Testis (tissue), 3 donors: ENCODE results near the gene IMMP2L. TPM values are rescaled to one million over a fixed set of nuclear protein-coding genes. Genes with fewer than 3 reads are reported as not detected.

Source experiments
- DNase-seq: peaks from one replicate; pipeline ENCODE4 v3.0.0-alpha.2; 2019
- H3K27ac ChIP-seq, 2 donors: fragments of 200-600 bp; sonication (generic); one replicate each; pipeline ENCODE4 v1.5.1; 2019
- H3K27me3 ChIP-seq: fragments of 200-600 bp; sonication (generic); one replicate; pipeline ENCODE4 v1.5.1; 2019
- H3K36me3 ChIP-seq: fragments of 200-600 bp; sonication (generic); one replicate; pipeline ENCODE4 v1.5.1; 2017; ENCODE audit warnings: low read depth; ENCODE audit errors: missing control alignments
- H3K4me1 ChIP-seq: fragments of 200-600 bp; sonication (generic); one replicate; pipeline ENCODE4 v1.5.1; 2019
- H3K4me3 ChIP-seq, 2 donors: fragments of 200-600 bp; sonication (generic); one replicate each; pipeline ENCODE4 v1.5.1; 2017 to 2019
- H3K9me3 ChIP-seq: fragments of 200-600 bp; sonication (generic); one replicate; pipeline ENCODE4 v1.5.1; 2017
- POLR2A ChIP-seq: fragments of 450-650 bp; IDR thresholded peaks from one replicate; pipeline ENCODE4 v1.6.1; 2017; ENCODE audit warnings: antibody characterized with exemption, mild to moderate bottlenecking, moderate library complexity
- WGBS, 2 donors: methylation state at CpG; one replicate each; pipeline ENCODE4 v1.1.5; 2018; 5-methylcytosine and 5-hydroxymethylcytosine counted together
- intact Hi-C: fragments of 100-400 bp; cut with DNase I; formaldehyde crosslinking; loops from one replicate; pipeline ENCODE4 v1.15.1; 2023; ENCODE audit warnings: low total_unique reads
- polyA plus RNA-seq: library from polyadenylated mRNA; stranded (reverse); fragments of 350-450 nt; fragmentation: Illumina TruSeq; extraction: RNeasy Lipid Tissue Mini Kit (QIAGEN cat#74804); gene quantifications from one replicate; pipeline ENCODE4 v1.2.3, GENCODE V29; 2014; ENCODE audit warnings: low read depth, low replicate concordance; ENCODE audit not compliant: insufficient read depth
- total RNA-seq, 2 donors: library from RNA; depleted of rRNA; stranded (reverse); fragments of >200 nt; gene quantifications; one replicate each; pipeline ENCODE4 v1.2.3, GENCODE V29; 2016
- TF ChIP-seq, protein P1 (sequence below), 3 experiments: fragments of 450-650 bp in 2 of 3; fragments of 200-600 bp in 1 of 3; sonication (generic) in 1 of 3; IDR thresholded peaks; one replicate each; pipeline ENCODE4 v1.5.1; 2016 to 2019; ENCODE audit warnings: antibody characterized with exemption in 3 of 3, mild to moderate bottlenecking in 2 of 3, moderate library complexity in 1 of 3

The IMMP2L gene
- total and polyA plus RNA-seq, 3 donors from 2014 or later, result 10.7 to 12.4 (median 11.2) TPM

DNA sequence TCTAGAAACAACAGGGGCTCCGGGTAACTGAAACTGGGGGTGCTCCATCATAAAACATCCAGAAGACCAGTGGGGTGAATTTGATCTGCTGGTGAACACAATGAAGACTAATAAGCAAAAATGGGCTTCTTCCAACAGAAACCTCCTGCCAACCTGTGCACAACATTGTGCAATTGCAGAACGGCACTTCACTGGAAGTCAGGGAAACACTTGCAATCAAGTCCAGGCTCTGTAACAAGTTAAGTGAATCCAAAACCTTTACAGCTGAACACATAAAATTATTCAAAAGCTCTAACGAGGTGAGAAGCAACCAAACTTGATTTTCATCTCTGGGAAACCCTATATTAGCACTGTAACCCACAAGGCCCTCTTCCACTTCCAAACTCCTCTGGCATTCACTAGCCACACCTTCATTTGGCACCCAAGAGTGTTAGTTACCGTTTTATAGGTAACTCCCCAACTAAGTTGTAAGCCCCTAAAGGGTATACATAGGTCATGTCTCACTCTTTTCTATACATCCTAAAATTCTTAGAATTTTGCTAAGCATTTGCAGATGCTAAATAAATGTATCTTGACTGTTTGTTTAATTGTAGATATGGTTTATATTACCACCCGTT, 22.0 kb downstream of the IMMP2L start:
- Histone ChIP-seq H3K27me3 (no peaks in the 10 kb centered on the region), H3K27ac (no peak overlapping the region), H3K36me3 (no peaks in the 10 kb centered on the region), H3K4me1 (no peaks in the 10 kb centered on the region), H3K9me3 (no peaks in the 10 kb centered on the region), H3K4me3 (no peak overlapping the region)
- no peak for DNase-seq
- intact Hi-C loops, result no loop called here
- TF ChIP-seq, protein P1, sequence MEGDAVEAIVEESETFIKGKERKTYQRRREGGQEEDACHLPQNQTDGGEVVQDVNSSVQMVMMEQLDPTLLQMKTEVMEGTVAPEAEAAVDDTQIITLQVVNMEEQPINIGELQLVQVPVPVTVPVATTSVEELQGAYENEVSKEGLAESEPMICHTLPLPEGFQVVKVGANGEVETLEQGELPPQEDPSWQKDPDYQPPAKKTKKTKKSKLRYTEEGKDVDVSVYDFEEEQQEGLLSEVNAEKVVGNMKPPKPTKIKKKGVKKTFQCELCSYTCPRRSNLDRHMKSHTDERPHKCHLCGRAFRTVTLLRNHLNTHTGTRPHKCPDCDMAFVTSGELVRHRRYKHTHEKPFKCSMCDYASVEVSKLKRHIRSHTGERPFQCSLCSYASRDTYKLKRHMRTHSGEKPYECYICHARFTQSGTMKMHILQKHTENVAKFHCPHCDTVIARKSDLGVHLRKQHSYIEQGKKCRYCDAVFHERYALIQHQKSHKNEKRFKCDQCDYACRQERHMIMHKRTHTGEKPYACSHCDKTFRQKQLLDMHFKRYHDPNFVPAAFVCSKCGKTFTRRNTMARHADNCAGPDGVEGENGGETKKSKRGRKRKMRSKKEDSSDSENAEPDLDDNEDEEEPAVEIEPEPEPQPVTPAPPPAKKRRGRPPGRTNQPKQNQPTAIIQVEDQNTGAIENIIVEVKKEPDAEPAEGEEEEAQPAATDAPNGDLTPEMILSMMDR (IDR thresholded peaks at IDR 0.05), result no peak
- TF ChIP-seq POLR2A, result no peak
- 90 to 96% methylated on average over 5 of the region's 5 CpGs for WGBS, 2 donors

DNA sequence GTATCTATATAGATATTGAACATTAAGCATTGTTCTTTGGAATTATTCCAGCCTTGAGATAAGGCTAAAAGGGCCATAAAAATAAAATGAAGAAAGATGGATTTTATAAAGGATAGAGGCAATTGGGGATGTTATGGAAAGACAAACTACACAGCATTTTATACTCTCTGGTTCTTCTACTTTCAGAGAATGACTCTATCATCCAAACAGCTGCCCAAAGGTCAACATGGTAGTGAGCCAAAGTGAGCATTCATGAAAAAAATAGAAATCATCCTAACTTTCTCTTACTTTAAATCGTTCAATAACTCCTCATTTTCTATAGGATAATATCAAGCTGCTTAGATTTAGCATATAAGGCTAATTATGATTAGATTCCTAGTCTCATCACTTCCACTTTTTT, 25.2 kb downstream of the IMMP2L start:
- no peak for DNase-seq
- Histone ChIP-seq H3K9me3 (no peaks in the 10 kb centered on the region), H3K4me1 (no peaks in the 10 kb centered on the region), H3K36me3 (no peaks in the 10 kb centered on the region), H3K27ac (no peak overlapping the region), H3K4me3 (no peak overlapping the region), H3K27me3 (no peaks in the 10 kb centered on the region)
- intact Hi-C loops, result no loop called here
- WGBS, 2 donors, result 67 to 74% methylated on average over 1 of the region's 1 CpG
- no peak for TF ChIP-seq POLR2A
- TF ChIP-seq, protein P1 (IDR thresholded peaks at IDR 0.05), result no peak

DNA sequence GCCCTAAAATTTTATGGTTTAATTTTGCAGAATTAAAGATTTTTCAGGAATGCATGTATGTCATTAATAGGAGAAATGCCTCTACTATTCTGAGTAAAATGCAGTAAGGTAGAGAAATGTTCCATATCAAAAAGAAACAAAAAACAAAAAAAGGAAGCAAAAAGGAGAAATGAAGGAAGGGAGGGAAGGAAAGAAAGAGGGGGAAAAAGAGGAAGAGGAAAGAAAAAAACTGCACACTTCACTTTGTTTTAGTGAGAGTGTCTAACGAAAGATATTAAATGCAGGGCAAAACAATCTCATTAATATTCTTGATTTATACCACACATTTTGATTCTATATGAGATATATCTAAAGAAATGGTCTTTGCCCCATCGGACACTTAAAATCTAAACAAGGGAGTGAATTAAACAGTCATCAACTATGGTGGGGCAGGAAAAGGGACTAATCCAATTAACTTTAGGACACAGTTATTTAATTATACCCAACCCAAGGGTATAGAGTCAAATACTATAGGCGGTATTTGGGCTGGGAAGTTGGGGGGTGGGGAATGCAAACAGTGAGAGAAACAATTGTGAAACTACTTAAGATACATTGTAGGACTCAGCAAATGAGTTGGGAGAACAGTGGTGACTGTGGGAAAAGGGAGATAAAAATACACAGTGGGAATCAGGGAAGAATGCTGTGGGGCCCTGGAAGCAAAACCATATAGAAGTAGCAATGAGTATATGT, 27.0 kb downstream of the IMMP2L start:
- Histone ChIP-seq H3K36me3 (no peaks in the 10 kb centered on the region), H3K27ac (no peak overlapping the region), H3K27me3 (no peaks in the 10 kb centered on the region), H3K4me3 (no peak overlapping the region), H3K9me3 (no peaks in the 10 kb centered on the region), H3K4me1 (no peaks in the 10 kb centered on the region)
- DNase-seq, result no peak
- no peak for TF ChIP-seq POLR2A
- TF ChIP-seq, protein P1 (IDR thresholded peaks at IDR 0.05), result no peak
- 80 to 85% methylated on average over 3 of the region's 3 CpGs for WGBS, 2 donors
- intact Hi-C loops, result no loop called here

DNA sequence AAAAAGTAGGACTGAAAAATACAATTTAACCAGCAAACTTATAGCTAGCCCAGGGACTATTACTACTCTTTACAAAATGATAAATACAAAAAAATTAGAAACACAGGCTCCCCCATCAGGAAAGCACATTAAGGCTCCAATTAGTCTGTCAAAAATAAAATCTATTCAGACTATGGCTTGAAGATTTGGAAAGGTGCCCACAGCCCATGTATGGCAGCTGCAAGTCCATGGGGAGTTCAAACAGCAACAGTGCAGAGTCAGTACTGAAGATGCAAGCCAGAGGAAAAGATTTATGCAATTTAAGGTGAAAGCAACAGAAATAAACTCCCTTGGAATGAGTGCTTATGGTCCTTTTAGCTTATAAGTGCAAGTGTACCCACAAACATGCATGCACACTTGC, 29.7 kb downstream of the IMMP2L start:
- Histone ChIP-seq H3K9me3 (no peaks in the 10 kb centered on the region), H3K27ac (no peak overlapping the region), H3K36me3 (no peaks in the 10 kb centered on the region), H3K4me1 (no peaks in the 10 kb centered on the region), H3K4me3 (no peak overlapping the region), H3K27me3 (no peaks in the 10 kb centered on the region)
- TF ChIP-seq POLR2A, result no peak
- TF ChIP-seq, protein P1 (IDR thresholded peaks at IDR 0.05), result no peak
- no peak for DNase-seq
- intact Hi-C loops, result no loop called here

DNA sequence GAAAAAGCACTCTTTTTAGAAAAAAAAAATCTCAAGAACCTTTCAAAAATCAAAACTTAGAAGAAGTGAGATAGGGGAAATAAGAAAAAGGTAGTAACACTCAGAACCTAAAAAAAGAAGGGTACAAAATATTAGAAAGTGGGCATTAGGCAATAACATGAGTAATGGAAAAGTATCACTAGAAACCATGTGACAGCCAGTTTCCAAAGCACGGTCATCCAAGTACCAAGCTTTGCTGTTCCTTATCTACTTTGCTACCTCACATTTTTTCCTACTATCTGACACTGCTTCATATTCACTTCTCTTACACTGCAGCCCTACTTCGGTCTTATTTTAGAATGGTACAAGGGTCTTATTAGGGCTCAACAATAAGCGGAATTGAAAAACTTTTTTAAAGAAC, 30.3 kb downstream of the IMMP2L start:
- WGBS, 2 donors, result 76 to 91% methylated on average over 3 of the region's 3 CpGs

More for the DNA sequence above, 30.3 kb downstream of the IMMP2L start:
- Histone ChIP-seq H3K4me1 (no peaks in the 10 kb centered on the region), H3K4me3 (no peak overlapping the region), H3K27ac (no peak overlapping the region), H3K27me3 (no peaks in the 10 kb centered on the region), H3K9me3 (no peaks in the 10 kb centered on the region), H3K36me3 (no peaks in the 10 kb centered on the region)
- intact Hi-C loops, result no loop called here
- no peak for TF ChIP-seq POLR2A
- TF ChIP-seq, protein P1 (IDR thresholded peaks at IDR 0.05), result no peak
- no peak for DNase-seq
